MM.1S (cell line): ENCODE data around the gene AFF4.

Experiments used
- EZH2 ChIP-seq: fragments of 300-600 bp; sonication (generic); optimal IDR thresholded peaks from 2 replicates; pipeline ENCODE3; 2017; ENCODE audit warnings: low read depth, mild to moderate bottlenecking, antibody characterized with exemption, low read length, mixed read lengths
- TF ChIP-seq, protein P1 (sequence below): fragments of 300-600 bp; sonication (generic); IDR thresholded peaks from 2 replicates; pipeline ENCODE4 v1.5.1; 2016; ENCODE audit warnings: antibody characterized with exemption, low read length, mixed read lengths

GRCh38 chr5:132999246-132999645 lies 35.8 kb upstream of the AFF4 start:
- TF ChIP-seq, protein P1, sequence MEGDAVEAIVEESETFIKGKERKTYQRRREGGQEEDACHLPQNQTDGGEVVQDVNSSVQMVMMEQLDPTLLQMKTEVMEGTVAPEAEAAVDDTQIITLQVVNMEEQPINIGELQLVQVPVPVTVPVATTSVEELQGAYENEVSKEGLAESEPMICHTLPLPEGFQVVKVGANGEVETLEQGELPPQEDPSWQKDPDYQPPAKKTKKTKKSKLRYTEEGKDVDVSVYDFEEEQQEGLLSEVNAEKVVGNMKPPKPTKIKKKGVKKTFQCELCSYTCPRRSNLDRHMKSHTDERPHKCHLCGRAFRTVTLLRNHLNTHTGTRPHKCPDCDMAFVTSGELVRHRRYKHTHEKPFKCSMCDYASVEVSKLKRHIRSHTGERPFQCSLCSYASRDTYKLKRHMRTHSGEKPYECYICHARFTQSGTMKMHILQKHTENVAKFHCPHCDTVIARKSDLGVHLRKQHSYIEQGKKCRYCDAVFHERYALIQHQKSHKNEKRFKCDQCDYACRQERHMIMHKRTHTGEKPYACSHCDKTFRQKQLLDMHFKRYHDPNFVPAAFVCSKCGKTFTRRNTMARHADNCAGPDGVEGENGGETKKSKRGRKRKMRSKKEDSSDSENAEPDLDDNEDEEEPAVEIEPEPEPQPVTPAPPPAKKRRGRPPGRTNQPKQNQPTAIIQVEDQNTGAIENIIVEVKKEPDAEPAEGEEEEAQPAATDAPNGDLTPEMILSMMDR: no peak
- no peak for TF ChIP-seq EZH2
